GM12873 (cell line): ENCODE results near the gene MED16.

ENCODE experiments used
- TF ChIP-seq, protein P1 (sequence below): IDR thresholded peaks from 2 replicates; pipeline ENCODE4 v1.5.1; 2012; ENCODE audit warnings: low read depth, mild to moderate bottlenecking, moderate library complexity, low read length, control low read depth; ENCODE audit not compliant: insufficient read depth; ENCODE audit errors: missing control alignments

Gene MED16

DNA sequence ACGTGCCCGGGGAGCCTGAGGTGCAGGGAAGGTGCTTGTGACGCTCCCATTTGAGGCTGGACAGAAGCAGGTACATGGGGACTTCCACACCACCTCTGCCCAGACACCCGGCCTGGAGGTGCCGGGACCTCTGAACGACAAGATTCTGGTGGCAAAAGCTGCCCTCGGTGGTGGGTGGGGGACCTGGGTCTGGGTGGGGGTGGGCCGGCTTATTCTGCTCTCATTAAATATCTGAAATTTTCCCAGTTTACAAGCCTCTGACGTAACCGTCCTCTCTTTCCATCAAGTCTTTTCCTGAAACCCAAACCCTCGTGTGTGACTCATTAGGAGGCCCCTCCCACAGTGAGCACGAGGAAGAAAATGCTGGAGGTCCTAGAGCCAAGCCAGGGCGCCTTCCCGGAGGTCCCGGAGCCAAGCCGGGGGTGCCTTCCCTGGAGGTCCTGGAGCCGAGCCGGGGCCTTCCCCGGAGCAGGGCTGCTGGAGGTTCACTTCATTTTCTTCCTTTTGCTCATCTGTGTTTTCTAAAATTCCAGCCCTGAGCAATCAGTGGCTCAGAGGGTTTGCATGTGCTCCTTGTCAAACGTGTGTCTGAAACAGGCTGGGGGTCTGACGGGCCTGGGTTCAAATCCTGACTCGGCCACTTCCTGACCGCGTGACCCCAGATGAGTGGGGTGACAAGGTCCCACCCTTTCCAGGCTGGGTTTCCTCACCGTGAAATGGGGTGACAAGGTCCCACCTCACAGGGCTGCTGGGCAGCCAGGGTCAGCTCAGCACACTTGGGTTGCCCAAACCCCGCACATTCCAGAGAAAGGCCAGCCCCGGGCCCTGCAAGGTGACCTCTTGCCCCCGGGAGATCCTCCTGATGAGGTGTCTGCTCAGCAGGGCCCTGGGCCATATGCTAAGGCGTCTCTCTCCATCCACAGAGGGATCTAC is 23.5 kb downstream of the MED16 start:
- TF ChIP-seq, protein P1, sequence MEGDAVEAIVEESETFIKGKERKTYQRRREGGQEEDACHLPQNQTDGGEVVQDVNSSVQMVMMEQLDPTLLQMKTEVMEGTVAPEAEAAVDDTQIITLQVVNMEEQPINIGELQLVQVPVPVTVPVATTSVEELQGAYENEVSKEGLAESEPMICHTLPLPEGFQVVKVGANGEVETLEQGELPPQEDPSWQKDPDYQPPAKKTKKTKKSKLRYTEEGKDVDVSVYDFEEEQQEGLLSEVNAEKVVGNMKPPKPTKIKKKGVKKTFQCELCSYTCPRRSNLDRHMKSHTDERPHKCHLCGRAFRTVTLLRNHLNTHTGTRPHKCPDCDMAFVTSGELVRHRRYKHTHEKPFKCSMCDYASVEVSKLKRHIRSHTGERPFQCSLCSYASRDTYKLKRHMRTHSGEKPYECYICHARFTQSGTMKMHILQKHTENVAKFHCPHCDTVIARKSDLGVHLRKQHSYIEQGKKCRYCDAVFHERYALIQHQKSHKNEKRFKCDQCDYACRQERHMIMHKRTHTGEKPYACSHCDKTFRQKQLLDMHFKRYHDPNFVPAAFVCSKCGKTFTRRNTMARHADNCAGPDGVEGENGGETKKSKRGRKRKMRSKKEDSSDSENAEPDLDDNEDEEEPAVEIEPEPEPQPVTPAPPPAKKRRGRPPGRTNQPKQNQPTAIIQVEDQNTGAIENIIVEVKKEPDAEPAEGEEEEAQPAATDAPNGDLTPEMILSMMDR, result no peak

DNA sequence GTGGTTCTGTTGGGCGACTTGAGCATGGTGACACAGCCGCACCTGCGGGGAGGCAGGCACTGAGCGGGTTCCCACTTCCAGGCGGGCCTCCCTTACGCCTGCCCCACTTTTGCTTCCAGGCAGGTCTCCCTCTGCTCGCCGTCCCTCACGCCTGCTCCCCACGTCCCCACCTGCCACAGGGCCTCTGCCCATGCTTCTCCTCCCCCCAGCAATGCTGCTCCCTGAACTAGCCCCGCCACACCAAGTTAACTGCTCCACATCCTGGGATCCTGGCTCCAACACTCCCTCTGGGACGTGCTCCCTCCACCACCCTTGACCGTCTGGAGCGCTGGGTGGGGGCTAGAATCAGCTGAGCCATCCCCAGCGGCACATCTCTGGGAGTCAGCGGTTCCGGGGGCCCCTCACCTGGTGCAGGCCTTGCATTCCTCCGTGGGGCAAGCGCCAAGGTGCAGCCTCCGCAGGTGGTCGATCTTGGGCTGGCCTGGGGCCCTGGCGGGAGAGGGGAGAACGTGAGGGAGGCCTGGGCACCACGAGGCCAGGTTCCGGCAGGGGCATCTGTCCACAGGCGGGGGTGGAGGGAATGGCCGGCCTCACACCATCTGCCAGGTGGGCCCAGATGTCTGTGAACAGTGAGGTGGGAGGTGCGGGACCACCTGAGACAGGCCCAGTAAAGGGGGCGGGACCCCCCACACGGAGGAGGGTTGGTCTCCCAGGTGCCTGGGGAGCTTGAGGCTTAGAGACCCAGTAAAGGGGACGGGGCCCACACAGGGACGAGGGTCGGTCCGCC is 24.3 kb downstream of the MED16 start:
- TF ChIP-seq, protein P1, result no peak

DNA sequence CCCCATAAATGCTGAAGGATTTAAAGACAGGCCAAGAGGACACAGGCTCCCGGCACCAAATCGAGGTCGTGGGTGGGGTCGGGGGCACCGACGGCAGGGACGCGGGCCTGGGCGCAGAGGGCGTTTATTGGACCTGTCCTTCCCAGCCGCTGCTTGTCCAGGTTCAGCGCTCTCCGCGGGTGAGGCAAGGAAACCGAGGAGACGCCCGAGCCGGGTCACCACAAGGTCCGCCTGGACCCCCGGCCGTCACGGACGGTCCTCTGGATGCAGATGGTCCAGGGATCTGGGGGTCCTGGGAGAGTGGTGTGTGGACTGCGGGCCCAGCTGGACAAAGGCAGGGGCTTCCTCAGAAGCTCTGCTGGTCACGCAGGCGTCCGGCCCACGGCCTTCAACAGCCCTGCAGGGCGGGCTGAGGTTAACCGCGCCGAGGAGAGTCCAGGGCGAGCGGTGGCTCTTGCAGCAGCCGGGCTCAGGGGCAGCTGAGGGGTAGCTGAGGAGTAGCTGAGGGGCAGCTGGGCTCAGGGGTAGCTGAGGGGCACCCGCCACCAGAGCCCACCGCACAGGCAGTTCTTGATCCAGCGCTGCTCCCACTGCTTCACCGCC is 25.0 kb downstream of the MED16 start:
- TF ChIP-seq, protein P1, result no peak

DNA sequence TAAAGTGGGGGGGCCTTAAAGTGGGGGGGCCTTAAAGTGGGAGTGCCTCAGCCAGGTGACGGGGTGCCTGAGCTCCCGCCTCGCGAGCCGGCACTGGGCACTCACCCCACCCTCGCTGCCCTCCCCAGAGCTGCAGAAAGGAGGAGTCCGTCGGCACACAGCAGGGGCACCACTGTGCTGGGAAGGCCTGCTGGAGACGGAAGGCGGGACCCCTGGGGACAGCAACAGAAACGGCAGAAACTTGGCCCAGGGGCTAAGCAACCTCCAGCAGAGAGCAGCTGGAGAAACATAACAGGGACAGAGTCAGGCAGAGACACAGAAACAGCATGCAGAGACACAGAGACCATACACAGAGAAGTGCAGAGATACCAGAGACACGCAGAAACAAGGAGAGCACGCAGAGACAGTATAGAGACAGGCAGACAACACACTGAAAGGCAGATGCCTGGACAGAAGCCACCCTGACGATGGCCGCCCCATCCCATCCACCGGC is 25.6 kb downstream of the MED16 start:
- TF ChIP-seq, protein P1, result no peak

DNA sequence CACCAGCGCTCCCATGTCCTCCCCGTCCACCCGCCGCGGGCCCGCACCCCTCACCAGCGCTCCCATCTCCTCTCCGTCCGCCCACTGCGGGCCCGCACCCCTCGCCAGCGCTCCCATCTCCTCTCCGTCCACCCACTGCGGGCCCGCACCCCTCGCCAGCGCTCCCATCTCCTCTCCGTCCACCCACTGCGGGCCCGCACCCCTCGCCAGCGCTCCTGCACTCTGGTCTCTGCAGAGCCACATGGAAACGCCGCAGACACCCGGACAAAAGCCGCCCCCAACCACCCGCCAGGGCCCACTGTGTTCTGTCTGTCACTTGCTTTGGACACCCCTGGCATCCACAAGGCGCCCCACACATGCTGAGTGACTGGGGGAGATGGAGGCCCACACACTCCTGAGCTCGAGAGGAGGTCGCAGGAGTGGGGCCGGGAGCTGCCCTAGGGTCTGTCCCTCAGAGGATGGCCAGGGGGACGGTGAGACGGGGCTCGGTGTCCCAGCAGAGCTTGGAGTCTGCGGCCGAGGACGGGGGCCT is 26.2 kb downstream of the MED16 start:
- TF ChIP-seq, protein P1, result no peak

DNA sequence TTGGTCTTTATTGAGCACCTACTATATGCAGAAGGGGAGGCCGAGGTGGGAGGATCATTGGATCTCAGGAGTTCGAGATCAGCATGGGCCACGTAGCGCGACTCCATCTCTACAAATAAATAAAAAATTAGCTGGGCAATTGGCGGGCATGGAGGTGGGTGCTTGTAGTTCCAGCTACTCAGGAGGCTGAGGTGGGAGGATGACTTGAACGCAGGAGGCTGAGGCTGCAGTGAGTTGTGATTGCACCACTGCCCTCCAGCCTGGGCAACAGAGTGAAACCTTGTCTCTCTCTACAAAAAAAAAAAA is 29.7 kb downstream of the MED16 start:
- TF ChIP-seq, protein P1, result no peak

DNA sequence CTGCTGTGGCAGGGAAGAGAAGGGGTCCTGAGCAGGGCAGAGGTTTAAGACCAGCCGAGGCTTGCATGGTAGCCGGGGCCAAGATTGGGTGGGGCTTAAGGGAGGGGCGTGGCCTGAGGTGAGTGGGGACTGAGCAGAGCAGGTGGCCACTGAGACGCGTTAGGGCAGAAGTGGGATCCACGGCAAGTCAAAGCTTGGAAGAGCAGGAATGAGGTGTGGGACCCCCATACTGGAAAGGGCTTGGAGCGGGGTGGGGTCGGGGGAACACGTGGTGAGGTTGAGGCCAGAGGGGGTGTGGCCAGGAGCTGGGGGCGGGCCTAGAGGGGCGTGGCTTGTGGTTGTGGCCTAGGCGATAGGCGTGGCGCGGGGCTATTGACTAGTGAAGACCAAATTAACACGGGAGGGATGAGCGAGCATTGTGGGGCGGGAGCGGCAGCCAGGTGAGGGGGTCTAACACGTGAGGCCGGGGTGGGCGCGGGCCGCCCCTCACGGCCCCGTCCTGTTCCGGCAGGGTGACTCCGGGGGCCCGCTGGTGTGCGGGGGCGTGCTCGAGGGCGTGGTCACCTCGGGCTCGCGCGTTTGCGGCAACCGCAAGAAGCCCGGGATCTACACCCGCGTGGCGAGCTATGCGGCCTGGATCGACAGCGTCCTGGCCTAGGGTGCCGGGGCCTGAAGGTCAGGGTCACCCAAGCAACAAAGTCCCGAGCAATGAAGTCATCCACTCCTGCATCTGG is 30.2 kb downstream of the MED16 start:
- TF ChIP-seq, protein P1, result no peak
